ENCODE data around the gene BEAN1.

The BEAN1 gene

GRCh38 chr16:66414891-66415290 lies 12.2 kb upstream of the BEAN1 start:
- no peak for DNase-seq (ENCODE audit: low read depth in 1 of 2, low spot score in 1 of 2)
- Histone ChIP-seq H3K27me3 (ENCODE audit: insufficient read depth, poor library complexity, severe bottlenecking) (no peaks in the 10 kb centered on the region), H3K4me3 (replicated peaks; ENCODE audit: insufficient read depth, low read length) (no peak overlapping the region), H3K27ac (replicated peaks) (no peak overlapping the region)
- TF ChIP-seq POLR2AphosphoS5 (IDR thresholded peaks at IDR 0.05; ENCODE audit: low read depth), result no peak
- no peak for TF ChIP-seq GABPA (IDR thresholded peaks at IDR 0.05; ENCODE audit: low read depth)
- no peak for TF ChIP-seq REST (IDR thresholded peaks at IDR 0.05; ENCODE audit: insufficient replicate concordance, low read depth)
- TF ChIP-seq SPI1 (IDR thresholded peaks at IDR 0.05; ENCODE audit: borderline replicate concordance, low read depth), result no peak
- TF ChIP-seq CTCF (IDR thresholded peaks at IDR 0.05; ENCODE audit: insufficient read depth, low read length), result no peak

GRCh38 chr16:66416136-66416535 lies 11.0 kb upstream of the BEAN1 start:
- no peak for TF ChIP-seq POLR2AphosphoS5 (IDR thresholded peaks at IDR 0.05; ENCODE audit: low read depth)
- TF ChIP-seq CTCF (IDR thresholded peaks at IDR 0.05; ENCODE audit: insufficient read depth, low read length), result no peak
- TF ChIP-seq SPI1 (IDR thresholded peaks at IDR 0.05; ENCODE audit: borderline replicate concordance, low read depth), result no peak
- TF ChIP-seq GABPA (IDR thresholded peaks at IDR 0.05; ENCODE audit: low read depth), result no peak
- no peak for TF ChIP-seq REST (IDR thresholded peaks at IDR 0.05; ENCODE audit: insufficient replicate concordance, low read depth)
- H3K27ac ChIP-seq (replicated peaks), result no peak overlapping the region
- H3K4me3 ChIP-seq (replicated peaks; ENCODE audit: insufficient read depth, low read length), result no peak overlapping the region
- no peak for DNase-seq (ENCODE audit: low read depth in 1 of 2, low spot score in 1 of 2)
- H3K27me3 ChIP-seq (ENCODE audit: insufficient read depth, poor library complexity, severe bottlenecking), result no peaks in the 10 kb centered on the region

GRCh38 chr16:66416939-66417700 lies 10.0 kb upstream of the BEAN1 start:
- H3K27ac ChIP-seq (replicated peaks), result no peak overlapping the region
- no peak for TF ChIP-seq GABPA (IDR thresholded peaks at IDR 0.05; ENCODE audit: low read depth)
- TF ChIP-seq POLR2AphosphoS5 (IDR thresholded peaks at IDR 0.05; ENCODE audit: low read depth), result no peak
- no peak for TF ChIP-seq REST (IDR thresholded peaks at IDR 0.05; ENCODE audit: insufficient replicate concordance, low read depth)
- no peak for TF ChIP-seq SPI1 (IDR thresholded peaks at IDR 0.05; ENCODE audit: borderline replicate concordance, low read depth)
- no peak for TF ChIP-seq CTCF (IDR thresholded peaks at IDR 0.05; ENCODE audit: insufficient read depth, low read length)

More at GRCh38 chr16:66416939-66417700, 10.0 kb upstream of the BEAN1 start:
- Histone ChIP-seq H3K27me3 (ENCODE audit: insufficient read depth, poor library complexity, severe bottlenecking) (no peaks in the 10 kb centered on the region), H3K4me3 (replicated peaks; ENCODE audit: insufficient read depth, low read length) (no peak overlapping the region)
- DNase-seq (ENCODE audit: low read depth in 1 of 2, low spot score in 1 of 2), result no peak

Measured in HL-60 (cell line).